Astrocyte of the spinal cord (primary cell): ENCODE results near the gene APC2.

ENCODE experiments used
- DNase-seq: peaks from one replicate; pipeline ENCODE4 v3.0.0; 2011; ENCODE audit warnings: low read depth, low spot score
- H3K4me3 ChIP-seq: 2 replicates; pipeline ENCODE4 v1.5.1; 2011; ENCODE audit warnings: low read depth, mild to moderate bottlenecking, low read length, moderate library complexity
- CTCF ChIP-seq: IDR thresholded peaks from 2 replicates; pipeline ENCODE4 v1.5.1; 2012; ENCODE audit warnings: low read depth, mild to moderate bottlenecking, low read length, inconsistent platforms
- in situ Hi-C: cut with HindIII; loops from 2 replicates; pipeline ENCODE4 v1.10.0; 2017; ENCODE audit warnings: low sequenced_read_pairs

APC2 gene

GRCh38 chr19:1426736-1427135, 23.2 kb upstream of the APC2 start:
- in situ Hi-C loops, result no loop called here
- DNase-seq, result no peak
- no peak overlapping the region for H3K4me3 ChIP-seq
- no peak for TF ChIP-seq CTCF

- H3K4me3 ChIP-seq, result no peak overlapping the region
- in situ Hi-C loops, result no loop called here
- DNase-seq, result no peak
- no peak for TF ChIP-seq CTCF
Measured at GRCh38 chr19:1427221-1427920, 22.6 kb upstream of the APC2 start.

GRCh38 chr19:1428738-1429391, 21.1 kb upstream of the APC2 start:
- TF ChIP-seq CTCF, result no peak
- no peak overlapping the region for H3K4me3 ChIP-seq
- DNase-seq, result no peak
- in situ Hi-C loops, result no loop called here

- no peak for DNase-seq
- in situ Hi-C loops, result no loop called here
- H3K4me3 ChIP-seq, result no peak overlapping the region
- TF ChIP-seq CTCF, result no peak
Measured at GRCh38 chr19:1429750-1430149, 20.2 kb upstream of the APC2 start.

GRCh38 chr19:1430246-1430645, 19.7 kb upstream of the APC2 start:
- no peak for TF ChIP-seq CTCF
- in situ Hi-C loops, result no loop called here
- no peak overlapping the region for H3K4me3 ChIP-seq
- no peak for DNase-seq

GRCh38 chr19:1431759-1432506, 18.0 kb upstream of the APC2 start:
- TF ChIP-seq CTCF, result no peak
- in situ Hi-C loops, result no loop called here
- no peak for DNase-seq
- no peak overlapping the region for H3K4me3 ChIP-seq
